Cardiac fibroblast (primary cell): Measurements from ENCODE around the gene TGM2.

Source experiments
- DNase-seq, 2 donors: peaks; one replicate each; pipeline versions ENCODE4 v3.0.0 to v3.0.0-alpha.2; 2010; ENCODE audit warnings: low read depth in 2 of 2
- H3K4me3 ChIP-seq, 2 donors: replicated peaks in 1 of 2; 1 replicate in 1 of 2; 2 replicates in 1 of 2; pipeline ENCODE4 v1.5.1; 2011; ENCODE audit warnings: low read depth in 2 of 2, low read length in 2 of 2, mild to moderate bottlenecking in 2 of 2, moderate library complexity in 1 of 2
- TF ChIP-seq, protein P1 (sequence below): IDR thresholded peaks from one replicate; pipeline ENCODE4 v1.5.1; 2011; ENCODE audit warnings: low read depth, mild to moderate bottlenecking, low read length, inconsistent platforms

TGM2 gene

DNA sequence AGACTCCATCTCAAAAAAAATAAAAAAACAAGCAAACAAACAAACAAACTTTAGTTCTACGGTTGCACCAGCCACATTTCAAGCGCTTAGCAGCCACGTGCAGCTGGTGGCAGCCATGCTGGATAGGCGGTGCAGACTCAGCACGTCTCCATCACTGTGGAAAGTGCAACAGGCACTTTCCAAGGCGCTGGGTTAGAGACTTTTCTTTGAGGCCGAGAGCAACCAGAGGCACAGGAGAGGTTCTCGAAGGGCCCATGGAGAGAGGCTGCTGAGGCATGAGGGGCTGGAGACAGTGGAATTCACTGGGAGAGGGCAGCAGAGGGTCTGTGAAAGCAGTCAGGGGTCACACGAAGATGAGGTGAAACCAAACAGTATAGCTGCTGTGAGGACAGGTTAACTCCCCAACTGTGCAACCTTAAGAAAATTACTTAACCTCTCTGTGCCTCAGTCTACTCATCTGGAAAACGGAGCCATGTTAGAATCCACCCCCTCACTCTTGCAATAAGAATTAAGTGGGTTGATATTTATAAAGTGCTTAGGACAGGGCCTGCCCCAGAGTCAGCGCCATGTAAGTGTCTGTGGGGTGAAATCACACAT lies 27.5 kb downstream of the TGM2 start:
- TF ChIP-seq, protein P1, sequence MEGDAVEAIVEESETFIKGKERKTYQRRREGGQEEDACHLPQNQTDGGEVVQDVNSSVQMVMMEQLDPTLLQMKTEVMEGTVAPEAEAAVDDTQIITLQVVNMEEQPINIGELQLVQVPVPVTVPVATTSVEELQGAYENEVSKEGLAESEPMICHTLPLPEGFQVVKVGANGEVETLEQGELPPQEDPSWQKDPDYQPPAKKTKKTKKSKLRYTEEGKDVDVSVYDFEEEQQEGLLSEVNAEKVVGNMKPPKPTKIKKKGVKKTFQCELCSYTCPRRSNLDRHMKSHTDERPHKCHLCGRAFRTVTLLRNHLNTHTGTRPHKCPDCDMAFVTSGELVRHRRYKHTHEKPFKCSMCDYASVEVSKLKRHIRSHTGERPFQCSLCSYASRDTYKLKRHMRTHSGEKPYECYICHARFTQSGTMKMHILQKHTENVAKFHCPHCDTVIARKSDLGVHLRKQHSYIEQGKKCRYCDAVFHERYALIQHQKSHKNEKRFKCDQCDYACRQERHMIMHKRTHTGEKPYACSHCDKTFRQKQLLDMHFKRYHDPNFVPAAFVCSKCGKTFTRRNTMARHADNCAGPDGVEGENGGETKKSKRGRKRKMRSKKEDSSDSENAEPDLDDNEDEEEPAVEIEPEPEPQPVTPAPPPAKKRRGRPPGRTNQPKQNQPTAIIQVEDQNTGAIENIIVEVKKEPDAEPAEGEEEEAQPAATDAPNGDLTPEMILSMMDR: no peak
- H3K4me3 ChIP-seq: no peak overlapping the region
- no peak for DNase-seq

DNA sequence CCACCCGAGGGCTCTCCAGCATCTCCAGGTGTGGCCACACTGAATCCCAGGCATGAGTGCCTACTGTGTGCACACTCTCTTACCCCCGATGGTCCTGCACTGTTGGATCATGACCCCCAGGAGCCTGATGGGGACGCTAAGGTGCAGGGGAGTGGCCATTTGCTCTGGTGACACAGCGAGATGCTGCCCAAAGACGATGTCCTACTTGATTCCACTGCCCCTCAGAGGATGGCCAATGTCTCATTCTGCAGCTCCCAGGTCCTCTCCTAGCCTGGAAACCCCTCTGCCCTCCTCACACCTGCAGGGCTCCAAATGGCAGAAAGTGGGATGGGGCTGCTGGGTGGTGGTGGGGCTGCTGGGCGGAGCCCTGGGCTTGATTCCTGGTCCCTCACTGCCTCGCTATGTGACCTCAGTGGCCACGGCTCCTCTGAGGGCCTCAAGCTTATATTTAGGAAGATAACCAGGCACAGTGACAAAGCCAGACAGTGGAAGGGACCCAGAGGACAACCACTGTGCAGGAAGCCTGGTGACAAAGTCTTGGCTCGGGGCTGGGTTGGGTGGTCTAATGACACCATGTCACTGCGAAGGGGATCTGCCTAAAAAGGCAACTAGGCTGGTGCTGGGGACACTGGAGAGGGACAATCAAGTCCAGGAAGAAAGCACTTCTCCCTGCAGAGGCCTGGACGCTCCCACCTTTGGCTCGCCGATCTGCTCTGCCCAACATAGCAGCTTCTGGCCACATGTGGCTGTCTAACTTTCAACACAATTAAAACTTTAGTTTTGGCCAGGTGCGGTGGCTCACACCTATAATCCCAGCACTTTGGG lies 28.4 kb downstream of the TGM2 start:
- TF ChIP-seq, protein P1: no peak
- no peak overlapping the region for H3K4me3 ChIP-seq
- no peak for DNase-seq

DNA sequence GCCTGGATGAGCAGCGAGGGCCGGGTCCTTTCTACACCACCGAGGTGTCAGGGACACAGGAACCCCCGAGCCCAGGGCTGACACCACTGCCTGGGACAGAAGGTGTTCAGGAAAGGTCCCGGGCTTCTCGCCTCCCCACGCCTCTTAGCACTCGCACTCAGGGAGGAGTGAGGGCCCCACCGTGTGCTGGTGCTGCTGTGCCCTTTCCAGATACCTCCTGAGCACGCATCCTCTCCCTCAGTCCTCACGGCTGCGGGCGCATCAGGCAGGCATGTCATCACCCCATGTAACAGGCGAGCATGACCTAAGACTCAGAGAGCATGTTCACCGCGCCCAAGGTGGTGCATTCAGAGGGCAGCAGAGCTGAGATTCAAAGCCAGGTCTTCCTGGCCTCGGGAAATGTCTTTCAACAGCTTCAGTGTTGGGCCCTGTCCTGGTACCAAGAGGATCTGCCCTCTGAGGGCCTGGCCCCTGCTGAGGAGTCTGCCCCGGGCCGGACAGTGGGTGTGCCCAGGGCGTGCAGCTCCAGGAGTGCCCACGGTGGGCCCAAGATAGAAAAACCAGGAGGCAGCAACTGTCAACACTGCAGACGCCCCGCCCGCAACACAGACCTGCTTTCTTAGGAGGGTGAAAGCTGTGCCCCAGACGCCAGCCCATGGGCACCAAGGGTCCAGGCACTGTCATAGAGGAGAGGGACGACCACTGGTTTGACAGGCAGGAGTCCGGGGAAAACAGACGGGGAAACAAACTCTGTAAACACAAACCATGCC lies 29.2 kb downstream of the TGM2 start:
- no peak overlapping the region for H3K4me3 ChIP-seq
- TF ChIP-seq, protein P1: no peak
- no peak for DNase-seq

DNA sequence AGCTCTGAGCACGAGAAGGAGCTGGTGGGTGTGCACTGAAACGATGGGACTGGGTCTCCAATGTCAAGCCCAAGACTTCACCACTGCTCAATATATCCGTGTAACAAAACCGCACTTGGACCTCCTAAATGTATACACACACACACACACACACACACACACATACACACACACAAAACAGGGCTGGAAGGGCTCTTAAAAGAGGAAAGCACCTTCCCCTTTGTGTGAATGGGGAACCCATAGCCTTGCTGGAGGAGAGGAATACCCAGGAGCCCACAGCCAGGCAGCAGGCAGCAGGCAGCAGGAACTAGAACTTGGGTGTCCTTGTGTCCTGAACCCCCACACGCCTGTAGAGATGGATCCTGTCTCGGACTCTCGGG lies 29.8 kb downstream of the TGM2 start:
- TF ChIP-seq, protein P1: no peak
- no peak for DNase-seq

DNA sequence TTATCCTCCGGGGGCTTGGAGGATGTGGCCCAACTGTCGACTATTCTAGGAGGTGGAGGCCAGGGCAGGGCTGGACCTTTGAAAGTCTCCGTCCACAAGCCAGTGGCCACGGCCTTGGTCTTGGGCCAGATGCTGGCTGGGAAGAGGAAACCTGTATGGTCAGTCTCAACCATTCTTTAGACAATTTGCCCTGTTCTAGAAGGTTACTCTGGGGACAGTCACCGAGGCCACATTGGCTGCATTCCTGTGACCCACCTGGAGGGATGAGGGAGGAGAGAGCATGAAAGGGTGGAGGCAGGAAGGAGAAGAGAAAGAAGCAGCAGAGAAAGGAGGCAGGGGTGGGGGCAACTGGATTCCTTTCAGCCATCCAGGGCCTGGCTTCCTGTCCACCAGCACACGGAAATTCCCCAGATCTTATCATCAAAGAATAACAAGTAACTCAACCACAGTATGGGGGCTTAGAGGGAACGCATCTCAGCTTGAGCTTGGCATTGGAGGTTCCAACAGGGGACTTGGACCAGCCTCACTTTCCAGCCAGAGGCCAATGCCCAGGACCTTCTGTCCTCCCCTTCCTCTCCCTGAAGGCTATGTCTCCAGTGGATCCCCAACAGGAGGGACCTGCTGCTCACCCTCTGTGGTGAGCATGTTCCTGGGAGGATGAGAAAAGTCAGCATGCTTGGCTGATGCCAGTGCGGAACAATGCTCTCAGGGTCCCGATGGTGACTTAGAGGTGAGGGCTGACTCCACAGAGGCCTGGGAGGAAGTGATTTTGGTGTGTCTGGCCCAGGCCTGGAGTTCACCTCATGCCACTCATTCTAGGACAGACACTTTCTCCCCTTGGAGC lies 30.4 kb downstream of the TGM2 start:
- TF ChIP-seq, protein P1: no peak

More for the DNA sequence above, 29.8 kb downstream of the TGM2 start:
- H3K4me3 ChIP-seq: no peak overlapping the region

More for the DNA sequence above, 30.4 kb downstream of the TGM2 start:
- DNase-seq: peak; percentile 65 to 73
- H3K4me3 ChIP-seq: no peak overlapping the region
